GM12878 (cell line): ENCODE data around the gene HECTD4. TPM values are rescaled to one million over a fixed set of nuclear protein-coding genes. Genes with fewer than 3 reads are reported as not detected.

Source experiments
- ATAC-seq: fragments of 200-7000 bp; cut with Tn5 transposase; 3 replicates; pipeline ENCODE4 v1.9.1; 2020; ENCODE audit warnings: mild to moderate bottlenecking, moderate library complexity
- BruUV-seq: library from RNA; stranded (reverse); fragments of 400-500 nt; replicated peaks from 2 replicates; lab custom pipeline; 2021; lab: Mats Ljungman, UMichigan
- CTCF ChIA-PET: fragments of 300-600 bp; sonication (Branson Sonifier 250); formaldehyde crosslinking; extraction: SDS; loops from one replicate; lab custom pipeline; 2021; ENCODE audit warnings: inconsistent platforms; lab: Yijun Ruan, JAX
- POLR2A ChIA-PET: fragments of 350-600 bp; formaldehyde crosslinking; extraction: SDS; loops from one replicate; lab custom pipeline; 2021; ENCODE audit warnings: inconsistent platforms; lab: Charles Lee
- RAD21 ChIA-PET: fragments of 300-600 bp; sonication (Branson Sonifier 250); formaldehyde crosslinking; loops from one replicate; lab custom pipeline; 2023; ENCODE audit warnings: antibody characterized with exemption; ENCODE audit not compliant: unreplicated experiment; lab: Charles Lee
- SMC1A ChIA-PET: fragments of 300-600 bp; sonication (Branson Sonifier 250); formaldehyde crosslinking; loops from one replicate; lab custom pipeline; 2023; ENCODE audit not compliant: unreplicated experiment, uncharacterized antibody; lab: Charles Lee
- DNase-seq: peaks from one replicate; pipeline ENCODE4 v3.0.0-alpha.2; 2011; ENCODE audit warnings: low read depth, low spot score
- FAIRE-seq: peaks from 3 replicates; lab custom pipeline; 2011; peaks lifted over from hg19 to GRCh38; lab: Jason Lieb, UNC
- H2AFZ ChIP-seq: 2 replicates; pipeline ENCODE4 v1.6.0; 2011; ENCODE audit warnings: low read depth, low read length, control low read depth; ENCODE audit not compliant: control insufficient read depth
- H3K27ac ChIP-seq: 2 replicates; pipeline ENCODE4 v1.5.1; 2011; ENCODE audit warnings: control low read depth; ENCODE audit not compliant: control insufficient read depth, insufficient read depth
- H3K27me3 ChIP-seq, 2 experiments: replicated peaks in 1 of 2; 2 replicates each; pipeline versions ENCODE4 v1.6.0 to v1.6.1; 2011; ENCODE audit warnings: low read length in 1 of 2; ENCODE audit not compliant: control insufficient read depth in 2 of 2, insufficient read depth in 2 of 2
- H3K36me3 ChIP-seq, 2 experiments: 2 replicates each; pipeline ENCODE4 v1.5.1; 2011; ENCODE audit warnings: low read length in 1 of 2; ENCODE audit not compliant: control insufficient read depth in 2 of 2, insufficient read depth in 2 of 2
- H3K4me1 ChIP-seq: 2 replicates; pipeline ENCODE4 v1.6.1; 2011; ENCODE audit warnings: mild to moderate bottlenecking, low read length, moderate library complexity, mixed read lengths; ENCODE audit not compliant: control insufficient read depth, insufficient read depth
- H3K4me2 ChIP-seq: 2 replicates; pipeline ENCODE4 v1.6.0; 2011; ENCODE audit warnings: control low read depth; ENCODE audit not compliant: control insufficient read depth, insufficient read depth
- H3K4me3 ChIP-seq: fragments of 200-600 bp; sonication (generic); 2 replicates; pipeline ENCODE4 v1.5.1; 2016
- H3K79me2 ChIP-seq: 2 replicates; pipeline ENCODE4 v1.6.0; 2011; ENCODE audit warnings: low read length; ENCODE audit not compliant: control insufficient read depth, insufficient read depth
- H3K9ac ChIP-seq: 2 replicates; pipeline ENCODE4 v1.8.0; 2011; ENCODE audit warnings: low read length, control low read depth, mixed read lengths; ENCODE audit not compliant: control insufficient read depth, insufficient read depth
- H3K9me3 ChIP-seq: replicated peaks from 3 replicates; pipeline ENCODE4 v1.5.1; 2011; ENCODE audit warnings: mild to moderate bottlenecking, low read length; ENCODE audit not compliant: control insufficient read depth, insufficient read depth
- H4K20me1 ChIP-seq: 2 replicates; pipeline ENCODE4 v1.6.0; 2011; ENCODE audit not compliant: control insufficient read depth, insufficient read depth
- DPF2 ChIP-seq: fragments of 450-650 bp; IDR thresholded peaks from 2 replicates; pipeline ENCODE4 v1.6.1; 2017; ENCODE audit warnings: mild to moderate bottlenecking
- IRF4 ChIP-seq: IDR thresholded peaks from 2 replicates; pipeline ENCODE4 v1.6.1; 2011; ENCODE audit warnings: low read depth, low read length
- SUZ12 ChIP-seq: fragments of 200-600 bp; sonication (generic); IDR thresholded peaks from one replicate; pipeline ENCODE4 v1.6.1; 2018; ENCODE audit warnings: antibody characterized with exemption, mild to moderate bottlenecking; ENCODE audit not compliant: unreplicated experiment
- WRNIP1 ChIP-seq: IDR thresholded peaks from 2 replicates; pipeline ENCODE4 v1.6.1; 2011; ENCODE audit warnings: low read depth, low read length, improper control_type of control experiment, borderline replicate concordance
- WGBS: methylation state at CpG from one replicate; pipeline ENCODE4 v1.1.6; 2016; ENCODE audit warnings: low lambda C conversion rate; ENCODE audit not compliant: insufficient replicate concordance, insufficient coverage; ENCODE audit errors: missing lambda C conversion rate; 5-methylcytosine and 5-hydroxymethylcytosine counted together
- in situ Hi-C: fragments of 300-500 bp; cut with MboI; formaldehyde crosslinking; loops from 9 replicates; pipeline ENCODE4 v1.14.3; 2018; ENCODE audit warnings: mixed read lengths
- intact Hi-C: fragments of 100-400 bp; cut with micrococcal nuclease; formaldehyde crosslinking; loops from one replicate; pipeline ENCODE4 v1.14.2; 2022; ENCODE audit not compliant: unreplicated experiment
- polyA plus RNA-seq, 11 experiments: library from polyadenylated mRNA; depleted of rRNA in 4 of 11; unstranded in 6 of 11; stranded (reverse) in 5 of 11; fragments of >200 nt; fragmentation: Nextera tagmentation in 4 of 11; fragmentation: Illumina TruSeq in 1 of 11; extraction: Ambion mirVana in 4 of 11; extraction: Trizol in 1 of 11; gene quantifications; 1 replicate in 1 of 11; 2 replicates in 10 of 11; pipeline versions ENCODE4 v1.2.1 to v1.2.3, GENCODE V29; 2011 to 2016; ENCODE audit warnings: inconsistent platforms in 2 of 11, missing spikeins in 2 of 11, low read depth in 1 of 11
- total RNA-seq, 4 experiments: library from RNA; depleted of rRNA in 3 of 4; stranded (reverse); fragments of >200 nt in 3 of 4; fragmentation: Illumina TruSeq in 1 of 4; extraction: Trizol in 1 of 4; gene quantifications; 2 replicates each; pipeline versions ENCODE4 v1.2.1 to v1.2.3, GENCODE V29; 2013 to 2021
- TF ChIP-seq, protein P1 (sequence below): fragments of 450-650 bp; IDR thresholded peaks from 2 replicates; pipeline ENCODE4 v1.6.1; 2016; ENCODE audit warnings: mild to moderate bottlenecking
- TF ChIP-seq, protein P2 (sequence below): fragments of 450-650 bp; IDR thresholded peaks from 2 replicates; pipeline ENCODE4 v1.6.1; 2016; ENCODE audit warnings: mild to moderate bottlenecking, moderate library complexity, borderline replicate concordance

HECTD4 gene
- total and polyA plus RNA-seq, 10 of the 15 experiments (the other 5 are each of a cell fraction or from before 2014, with no cell fraction given) = 5.8 to 43.9 (median 17.9) TPM

DNA sequence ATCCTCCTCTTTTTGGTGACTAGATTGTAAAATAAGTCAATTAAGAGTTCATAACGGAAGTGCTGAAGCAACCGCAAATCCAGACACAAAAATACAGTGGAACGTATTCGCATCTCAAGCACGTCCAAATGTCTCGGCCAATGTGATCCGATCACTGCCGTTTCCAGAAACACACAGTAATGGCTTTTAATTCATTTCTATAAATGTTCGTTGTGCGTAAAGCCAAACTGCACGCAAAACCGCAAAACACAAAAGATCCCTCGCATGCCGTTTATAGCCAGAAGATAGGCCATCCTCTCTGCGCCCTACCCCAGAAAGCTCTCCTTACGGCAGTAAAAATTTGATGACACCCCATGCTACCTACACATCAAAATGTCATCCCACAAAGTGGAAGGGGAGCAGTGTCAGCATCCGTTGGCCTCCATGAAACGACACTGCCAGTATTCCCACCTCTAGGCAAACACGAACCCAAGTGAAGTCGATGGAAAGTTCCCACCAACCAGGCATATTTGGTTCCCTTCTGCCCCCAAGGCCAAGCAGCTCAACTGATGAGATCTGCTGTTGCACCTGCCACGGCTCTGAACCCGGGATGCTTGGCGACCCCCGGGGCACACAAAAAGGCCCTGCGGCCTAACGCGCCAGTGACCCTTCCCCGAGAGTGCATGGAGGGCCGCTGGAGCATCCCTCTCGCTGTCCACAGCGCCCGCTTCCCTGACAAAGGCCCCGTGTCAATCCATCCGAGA is 1.4 kb downstream of the HECTD4 start:
- intact Hi-C loops = loop anchor here (2.0 to 10.0 kb wide), 5 partner anchors 78 to 536 kb away; partner anchors contain the start of genes ERP29, MAPKAPK5 and TMEM116
- Histone ChIP-seq H3K9me3 (no peaks in the 10 kb centered on the region), H3K79me2 (peaks cover 46% of the 10 kb centered on the region), H3K27me3 (no peaks in the 10 kb centered on the region), H3K4me2 (peak overlapping the region; percentile 80), H3K4me1 (no peaks in the 10 kb centered on the region; the same call in 1 of the 2 replicates), H3K9ac (peak overlapping the region; percentile 70), H2AFZ (peak overlapping the region; percentile 58), H3K27ac (peak overlapping the region; percentile 82), H4K20me1 (no peaks in the 10 kb centered on the region), H3K4me3 (peak overlapping the region; percentile 98), H3K36me3 (no peaks in the 10 kb centered on the region)
- TF ChIP-seq, protein P1, sequence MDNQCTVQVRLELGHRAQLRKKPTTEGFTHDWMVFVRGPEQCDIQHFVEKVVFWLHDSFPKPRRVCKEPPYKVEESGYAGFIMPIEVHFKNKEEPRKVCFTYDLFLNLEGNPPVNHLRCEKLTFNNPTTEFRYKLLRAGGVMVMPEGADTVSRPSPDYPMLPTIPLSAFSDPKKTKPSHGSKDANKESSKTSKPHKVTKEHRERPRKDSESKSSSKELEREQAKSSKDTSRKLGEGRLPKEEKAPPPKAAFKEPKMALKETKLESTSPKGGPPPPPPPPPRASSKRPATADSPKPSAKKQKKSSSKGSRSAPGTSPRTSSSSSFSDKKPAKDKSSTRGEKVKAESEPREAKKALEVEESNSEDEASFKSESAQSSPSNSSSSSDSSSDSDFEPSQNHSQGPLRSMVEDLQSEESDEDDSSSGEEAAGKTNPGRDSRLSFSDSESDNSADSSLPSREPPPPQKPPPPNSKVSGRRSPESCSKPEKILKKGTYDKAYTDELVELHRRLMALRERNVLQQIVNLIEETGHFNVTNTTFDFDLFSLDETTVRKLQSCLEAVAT = peak; percentile 99
- peak; percentile 87; the same call in 1 of the 2 replicates for TF ChIP-seq WRNIP1
- 0 out of 2 replicates have a peak, but pooled peaks have one; percentile 2 for TF ChIP-seq IRF4
- TF ChIP-seq, protein P2, sequence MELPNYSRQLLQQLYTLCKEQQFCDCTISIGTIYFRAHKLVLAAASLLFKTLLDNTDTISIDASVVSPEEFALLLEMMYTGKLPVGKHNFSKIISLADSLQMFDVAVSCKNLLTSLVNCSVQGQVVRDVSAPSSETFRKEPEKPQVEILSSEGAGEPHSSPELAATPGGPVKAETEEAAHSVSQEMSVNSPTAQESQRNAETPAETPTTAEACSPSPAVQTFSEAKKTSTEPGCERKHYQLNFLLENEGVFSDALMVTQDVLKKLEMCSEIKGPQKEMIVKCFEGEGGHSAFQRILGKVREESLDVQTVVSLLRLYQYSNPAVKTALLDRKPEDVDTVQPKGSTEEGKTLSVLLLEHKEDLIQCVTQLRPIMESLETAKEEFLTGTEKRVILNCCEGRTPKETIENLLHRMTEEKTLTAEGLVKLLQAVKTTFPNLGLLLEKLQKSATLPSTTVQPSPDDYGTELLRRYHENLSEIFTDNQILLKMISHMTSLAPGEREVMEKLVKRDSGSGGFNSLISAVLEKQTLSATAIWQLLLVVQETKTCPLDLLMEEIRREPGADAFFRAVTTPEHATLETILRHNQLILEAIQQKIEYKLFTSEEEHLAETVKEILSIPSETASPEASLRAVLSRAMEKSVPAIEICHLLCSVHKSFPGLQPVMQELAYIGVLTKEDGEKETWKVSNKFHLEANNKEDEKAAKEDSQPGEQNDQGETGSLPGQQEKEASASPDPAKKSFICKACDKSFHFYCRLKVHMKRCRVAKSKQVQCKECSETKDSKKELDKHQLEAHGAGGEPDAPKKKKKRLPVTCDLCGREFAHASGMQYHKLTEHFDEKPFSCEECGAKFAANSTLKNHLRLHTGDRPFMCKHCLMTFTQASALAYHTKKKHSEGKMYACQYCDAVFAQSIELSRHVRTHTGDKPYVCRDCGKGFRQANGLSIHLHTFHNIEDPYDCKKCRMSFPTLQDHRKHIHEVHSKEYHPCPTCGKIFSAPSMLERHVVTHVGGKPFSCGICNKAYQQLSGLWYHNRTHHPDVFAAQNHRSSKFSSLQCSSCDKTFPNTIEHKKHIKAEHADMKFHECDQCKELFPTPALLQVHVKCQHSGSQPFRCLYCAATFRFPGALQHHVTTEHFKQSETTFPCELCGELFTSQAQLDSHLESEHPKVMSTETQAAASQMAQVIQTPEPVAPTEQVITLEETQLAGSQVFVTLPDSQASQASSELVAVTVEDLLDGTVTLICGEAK = peak; percentile 59; the same call in 1 of the 2 replicates
- no peak for TF ChIP-seq DPF2
- no peak for TF ChIP-seq SUZ12
- ATAC-seq (no peak; the same call in 2 of the 3 replicates), FAIRE-seq (no peak), DNase-seq (no peak)
- no TSS peak for BruUV-seq
- in situ Hi-C loops = loop anchor here (10.0 kb wide), 1 partner anchor 436 kb away; no protein-coding TSS in a partner anchor
- ChIA-PET CTCF (interaction anchor here (0.6 kb wide), 1 partner anchor 9 kb away, joined by 3 read pairs; no protein-coding TSS in a partner anchor), RAD21 (no interaction called here), POLR2A (interaction anchor here (1.0 kb wide), 1 partner anchor 29 kb away, joined by 3 read pairs; no protein-coding TSS in a partner anchor), SMC1A (no interaction called here)
- 55% methylated on average over 34 of the region's 34 CpGs for WGBS
